Glomerular visceral epithelial cell (primary cell): Measurements from ENCODE around the gene GAREM2.

Source experiments
- DNase-seq: peaks from one replicate; pipeline ENCODE4 v3.0.0-alpha.2; 2016; ENCODE audit errors: extremely low spot score

Gene GAREM2

GRCh38 chr2:26187537-26188104 is 14.7 kb downstream of the GAREM2 start:
- DNase-seq: no peak

GRCh38 chr2:26189123-26189522 is 16.2 kb downstream of the GAREM2 start:
- no peak for DNase-seq

GRCh38 chr2:26189751-26190150 is 16.9 kb downstream of the GAREM2 start:
- no peak for DNase-seq

GRCh38 chr2:26190369-26190768 is 17.5 kb downstream of the GAREM2 start:
- DNase-seq: no peak

- no peak for DNase-seq
Measured at GRCh38 chr2:26191316-26192159, 18.6 kb downstream of the GAREM2 start.

GRCh38 chr2:26193578-26194231 is 20.8 kb downstream of the GAREM2 start:
- no peak for DNase-seq

- no peak for DNase-seq
Measured at GRCh38 chr2:26195040-26195984, 22.4 kb downstream of the GAREM2 start.

GRCh38 chr2:26196683-26197418 is 24.0 kb downstream of the GAREM2 start:
- no peak for DNase-seq

GRCh38 chr2:26197516-26197915 is 24.6 kb downstream of the GAREM2 start:
- no peak for DNase-seq

- no peak for DNase-seq
Measured at GRCh38 chr2:26202981-26203490, 30.1 kb downstream of the GAREM2 start.

GRCh38 chr2:26203906-26204305 is 31.0 kb downstream of the GAREM2 start:
- DNase-seq: no peak

- DNase-seq: no peak
Measured at GRCh38 chr2:26212011-26212410, 39.1 kb downstream of the GAREM2 start.

GRCh38 chr2:26214759-26215158 is 41.9 kb downstream of the GAREM2 start:
- no peak for DNase-seq

- no peak for DNase-seq
Measured at GRCh38 chr2:26215833-26216232, 42.9 kb downstream of the GAREM2 start.

GRCh38 chr2:26216587-26216986 is 43.7 kb downstream of the GAREM2 start:
- DNase-seq: no peak

GRCh38 chr2:26217720-26218119 is 44.8 kb downstream of the GAREM2 start:
- DNase-seq: no peak

- no peak for DNase-seq
Measured at GRCh38 chr2:26223018-26223417, 50.1 kb downstream of the GAREM2 start.

- DNase-seq: no peak
Measured at GRCh38 chr2:26224095-26224494, 51.2 kb downstream of the GAREM2 start.

- no peak for DNase-seq
Measured at GRCh38 chr2:26229595-26229994, 56.7 kb downstream of the GAREM2 start.

- no peak for DNase-seq
Measured at GRCh38 chr2:26230806-26231205, 57.9 kb downstream of the GAREM2 start.

- DNase-seq: no peak
Measured at GRCh38 chr2:26235089-26235488, 62.2 kb downstream of the GAREM2 start.
